Progenitor cell of endocrine pancreas (in vitro differentiated cells): Measurements from ENCODE around the gene DAPL1. TPM values are rescaled to one million over a fixed set of nuclear protein-coding genes. Genes with fewer than 3 reads are reported as not detected.

ENCODE experiments used
- DNase-seq: peaks from one replicate; pipeline ENCODE4 v3.0.0; 2021; ENCODE audit warnings: low spot score; ENCODE audit not compliant: unreplicated experiment
- H3K27ac Mint-ChIP-seq: 2 replicates; pipeline ENCODE4 v1.8.0; 2021; ENCODE audit warnings: mild to moderate bottlenecking, moderate library complexity, mixed read lengths
- H3K27me3 Mint-ChIP-seq: 2 replicates; pipeline ENCODE4 v1.8.0; 2021; ENCODE audit warnings: mixed read lengths
- H3K36me3 Mint-ChIP-seq: 2 replicates; pipeline ENCODE4 v1.8.0; 2022; ENCODE audit warnings: mixed read lengths; ENCODE audit not compliant: insufficient read depth
- H3K4me1 Mint-ChIP-seq: 2 replicates; pipeline ENCODE4 v1.8.0; 2021; ENCODE audit warnings: low read depth, mixed read lengths
- H3K4me3 Mint-ChIP-seq: 2 replicates; pipeline ENCODE4 v1.8.0; 2021; ENCODE audit warnings: low read depth, mild to moderate bottlenecking, moderate library complexity, mixed read lengths
- H3K9me3 Mint-ChIP-seq: 2 replicates; pipeline ENCODE4 v1.8.0; 2021; ENCODE audit warnings: low read depth, mixed read lengths
- total RNA-seq: library from RNA; stranded (reverse); gene quantifications from 2 replicates; pipeline ENCODE4 v1.2.1, GENCODE V29; 2021
- TF ChIP-seq, protein P1 (sequence below): fragments of 200-600 bp; sonication (generic); IDR thresholded peaks from one replicate; pipeline ENCODE4 v1.5.0; 2021; ENCODE audit warnings: antibody characterized with exemption, mild to moderate bottlenecking; ENCODE audit not compliant: unreplicated experiment

DAPL1 gene
- total RNA-seq, 1 donor from 2014 or later: not detected

DNA sequence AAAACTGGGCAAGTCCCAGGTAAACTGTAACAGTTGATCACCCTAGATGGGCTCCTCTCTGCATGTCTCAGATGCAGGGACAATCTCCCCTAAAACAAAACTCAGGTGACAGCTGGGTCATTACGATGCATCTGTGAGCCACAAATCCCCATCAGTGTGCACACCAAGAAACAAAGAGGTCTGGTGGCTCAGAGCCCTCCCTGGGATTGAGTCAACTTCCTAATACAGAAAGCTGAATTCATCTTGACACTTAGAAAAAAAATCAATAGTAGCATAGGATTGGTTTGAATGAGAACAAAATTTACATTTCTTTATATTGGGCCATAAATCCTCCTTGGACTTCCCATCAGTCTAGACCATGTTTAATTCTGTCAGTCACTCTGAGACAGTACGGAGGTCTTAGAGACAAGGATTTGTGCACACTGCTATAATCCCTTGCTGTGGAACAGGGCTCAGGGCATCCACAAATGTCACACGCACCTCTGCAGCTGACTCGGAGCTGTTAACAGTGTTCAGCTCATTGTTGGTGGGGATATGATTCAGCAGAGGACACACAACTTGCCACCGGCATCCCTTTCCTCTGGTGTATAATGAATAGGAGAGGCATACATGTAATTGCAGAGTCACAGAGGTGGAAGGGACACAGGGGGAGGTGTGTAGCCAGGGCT is 44.5 kb upstream of the DAPL1 start:
- TF ChIP-seq, protein P1, sequence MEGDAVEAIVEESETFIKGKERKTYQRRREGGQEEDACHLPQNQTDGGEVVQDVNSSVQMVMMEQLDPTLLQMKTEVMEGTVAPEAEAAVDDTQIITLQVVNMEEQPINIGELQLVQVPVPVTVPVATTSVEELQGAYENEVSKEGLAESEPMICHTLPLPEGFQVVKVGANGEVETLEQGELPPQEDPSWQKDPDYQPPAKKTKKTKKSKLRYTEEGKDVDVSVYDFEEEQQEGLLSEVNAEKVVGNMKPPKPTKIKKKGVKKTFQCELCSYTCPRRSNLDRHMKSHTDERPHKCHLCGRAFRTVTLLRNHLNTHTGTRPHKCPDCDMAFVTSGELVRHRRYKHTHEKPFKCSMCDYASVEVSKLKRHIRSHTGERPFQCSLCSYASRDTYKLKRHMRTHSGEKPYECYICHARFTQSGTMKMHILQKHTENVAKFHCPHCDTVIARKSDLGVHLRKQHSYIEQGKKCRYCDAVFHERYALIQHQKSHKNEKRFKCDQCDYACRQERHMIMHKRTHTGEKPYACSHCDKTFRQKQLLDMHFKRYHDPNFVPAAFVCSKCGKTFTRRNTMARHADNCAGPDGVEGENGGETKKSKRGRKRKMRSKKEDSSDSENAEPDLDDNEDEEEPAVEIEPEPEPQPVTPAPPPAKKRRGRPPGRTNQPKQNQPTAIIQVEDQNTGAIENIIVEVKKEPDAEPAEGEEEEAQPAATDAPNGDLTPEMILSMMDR: no peak
- Mint-ChIP-seq H3K27ac (no peak overlapping the region), H3K4me1 (peaks cover 10% of the 10 kb centered on the region), H3K27me3 (peaks cover 25% of the 10 kb centered on the region), H3K4me3 (no peak overlapping the region), H3K9me3 (no peaks in the 10 kb centered on the region), H3K36me3 (no peaks in the 10 kb centered on the region)
- DNase-seq: no peak

DNA sequence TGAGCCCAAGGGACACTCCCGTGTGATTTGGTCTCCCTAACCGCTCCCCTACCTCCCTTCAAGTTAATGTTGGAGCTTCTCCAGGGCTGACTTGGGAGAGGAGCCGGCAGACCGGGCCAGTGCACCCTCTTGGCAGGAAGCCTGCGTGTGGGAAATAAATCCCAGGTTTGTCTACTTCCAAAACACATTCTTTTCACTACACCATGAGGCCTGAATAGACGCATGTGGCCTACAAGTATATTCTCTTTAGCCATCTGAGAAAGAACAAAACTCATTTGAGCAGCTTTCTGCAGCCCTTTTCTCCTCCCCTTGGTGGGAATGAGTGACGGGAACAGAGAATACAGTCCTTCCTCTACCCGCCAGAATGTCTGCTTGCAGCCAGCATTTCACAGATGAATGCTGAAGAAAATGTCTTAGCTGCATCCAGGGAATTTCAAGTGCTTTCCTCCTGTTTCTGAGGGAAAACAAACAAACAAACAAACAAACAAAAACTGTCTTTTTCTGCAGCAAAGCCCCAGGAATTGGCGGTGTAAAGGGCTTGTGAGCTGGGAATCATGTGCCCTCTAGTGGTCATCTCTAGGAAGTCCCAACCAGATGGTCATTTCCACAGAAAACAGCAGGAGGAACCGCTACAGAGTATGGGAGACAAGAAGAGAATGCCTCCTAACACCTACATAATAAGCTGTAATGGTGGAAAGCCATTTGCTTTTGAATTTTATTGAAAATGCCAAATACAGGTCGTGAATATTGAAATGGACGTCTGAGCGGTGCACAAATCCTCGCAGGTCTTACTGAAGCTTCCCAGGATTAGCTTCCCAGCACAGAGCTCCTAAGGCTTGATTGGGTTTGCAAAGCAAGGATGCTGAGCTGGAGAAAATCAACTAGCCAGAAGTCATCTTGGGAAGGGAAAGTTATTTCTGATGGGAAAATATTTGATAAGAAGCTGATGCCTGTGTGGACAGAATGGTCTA is 41.2 kb upstream of the DAPL1 start:
- no peaks in the 10 kb centered on the region for H3K9me3 Mint-ChIP-seq
- H3K36me3 Mint-ChIP-seq: no peaks in the 10 kb centered on the region

DNA sequence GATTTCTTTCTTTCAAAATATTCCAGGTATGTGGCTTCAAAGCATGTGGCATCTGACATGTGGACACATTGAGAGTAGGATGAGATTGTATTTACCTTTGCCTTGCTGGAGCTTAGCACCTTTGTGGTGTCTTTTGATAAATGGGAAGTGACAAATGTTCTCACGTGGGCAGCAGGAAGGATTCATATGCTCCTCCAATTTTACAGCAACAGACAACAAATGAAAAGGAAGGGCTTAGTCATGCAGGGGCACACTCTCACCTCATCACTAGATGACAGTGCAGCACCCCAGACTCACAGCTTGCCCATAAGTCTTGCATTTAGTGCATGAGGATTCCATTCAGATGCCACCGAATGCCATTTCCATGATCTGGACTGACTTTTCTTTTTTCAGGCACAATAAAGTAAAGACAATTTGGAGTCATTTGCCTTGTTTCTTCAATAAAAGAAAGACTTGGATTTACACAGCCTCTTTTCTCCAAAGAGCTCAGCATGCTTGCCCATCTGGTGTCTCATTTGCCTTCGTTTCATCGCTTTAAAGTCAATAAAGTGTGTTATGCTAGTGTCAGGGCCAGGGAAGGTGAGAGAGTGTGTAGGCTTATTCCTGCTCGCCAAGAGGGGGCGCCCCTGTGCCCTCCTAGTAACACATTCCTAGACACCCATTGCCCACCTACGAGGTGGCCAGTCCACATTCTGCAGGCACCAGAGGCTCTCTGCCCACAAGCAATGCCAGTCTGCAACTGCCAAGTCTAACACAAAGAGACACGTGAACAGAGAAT is 39.6 kb upstream of the DAPL1 start:
- TF ChIP-seq, protein P1: peak; percentile 42
- Mint-ChIP-seq H3K27me3 (peaks cover 7% of the 10 kb centered on the region), H3K36me3 (no peaks in the 10 kb centered on the region), H3K4me3 (no peak overlapping the region), H3K9me3 (no peaks in the 10 kb centered on the region), H3K4me1 (peaks cover 10% of the 10 kb centered on the region), H3K27ac (no peak overlapping the region)
- DNase-seq: no peak

More for the DNA sequence above, 41.2 kb upstream of the DAPL1 start:
- Mint-ChIP-seq H3K4me3 (no peak overlapping the region), H3K4me1 (peaks cover 10% of the 10 kb centered on the region), H3K27ac (no peak overlapping the region), H3K27me3 (peaks cover 10% of the 10 kb centered on the region)
- peak; percentile 23 for DNase-seq
- TF ChIP-seq, protein P1: peak; percentile 93

DNA sequence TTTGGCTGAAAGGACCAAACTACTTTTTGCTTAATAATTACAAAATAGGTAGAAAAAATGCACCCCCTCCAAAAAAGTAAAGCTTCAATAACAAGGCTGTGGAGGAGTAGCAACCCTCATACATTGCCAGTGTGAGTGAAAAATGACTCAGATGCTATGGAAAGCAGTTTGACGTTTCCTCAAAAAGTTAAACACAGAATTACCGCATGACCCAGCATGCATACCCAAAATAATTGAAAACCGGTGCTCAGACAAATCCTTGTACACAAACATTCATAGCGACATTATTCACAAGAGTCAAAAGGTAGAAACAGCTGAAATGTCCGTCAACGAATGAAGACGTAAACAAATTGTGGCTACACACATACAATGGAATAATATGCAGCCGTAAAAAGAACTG is 38.8 kb upstream of the DAPL1 start:
- Mint-ChIP-seq H3K27me3 (peaks cover 4% of the 10 kb centered on the region), H3K4me1 (peaks cover 10% of the 10 kb centered on the region), H3K27ac (no peak overlapping the region), H3K4me3 (no peak overlapping the region), H3K9me3 (no peaks in the 10 kb centered on the region), H3K36me3 (no peaks in the 10 kb centered on the region)
- TF ChIP-seq, protein P1: no peak
- no peak for DNase-seq

DNA sequence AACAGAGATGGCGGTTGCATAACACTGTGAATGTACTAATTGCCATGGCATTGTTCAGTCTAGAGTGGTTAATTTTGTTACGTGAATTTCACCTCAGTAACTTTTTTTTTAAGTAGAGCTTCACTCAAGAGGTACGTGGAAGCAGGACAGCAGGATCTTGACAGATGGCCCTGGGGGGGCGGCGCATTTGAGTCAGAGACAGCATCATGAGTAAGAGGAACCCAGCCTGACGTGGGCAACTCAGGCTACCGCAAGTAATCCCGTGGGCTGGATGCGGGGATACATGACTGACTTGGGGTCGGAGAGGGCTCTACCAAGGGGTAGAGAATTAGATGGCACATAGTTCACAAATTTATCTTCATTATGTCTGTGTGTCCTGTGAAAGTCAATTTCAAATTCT is 38.1 kb upstream of the DAPL1 start:
- no peak for DNase-seq
- Mint-ChIP-seq H3K9me3 (no peaks in the 10 kb centered on the region), H3K27me3 (peaks cover 4% of the 10 kb centered on the region), H3K4me3 (no peak overlapping the region), H3K4me1 (peaks cover 10% of the 10 kb centered on the region), H3K27ac (no peak overlapping the region), H3K36me3 (no peaks in the 10 kb centered on the region)
- TF ChIP-seq, protein P1: no peak
